Central memory CD8-positive, alpha-beta T cell (primary cell): ENCODE measurements around the gene MYO1F.
"Not testable (repeated sequence)": the region's sequence is repeated elsewhere in the genome, so short reads cannot be mapped to it uniquely, and the experiment has no call there.

Experiments used
- ATAC-seq: fragments of 150-1000 bp; cut with Tn5 transposase; replicated peaks from 2 replicates; pipeline ENCODE4 v1.10.0; 2022; ENCODE audit warnings: mild to moderate bottlenecking, moderate FRiP score, moderate number of reproducible peaks; ENCODE audit not compliant: poor library complexity, severe bottlenecking; ENCODE audit errors: extremely low read depth
- DNase-seq, 2 donors: peaks; one replicate each; pipeline ENCODE4 v3.0.0; 2021; ENCODE audit warnings: low spot score in 2 of 2
- H3K27ac Mint-ChIP-seq: one replicate; pipeline ENCODE4 v1.8.0; 2022; ENCODE audit warnings: low read depth, mild to moderate bottlenecking, moderate library complexity, mixed read lengths
- H3K27me3 Mint-ChIP-seq: one replicate; pipeline ENCODE4 v1.8.0; 2022; ENCODE audit warnings: mixed read lengths
- H3K36me3 Mint-ChIP-seq: one replicate; pipeline ENCODE4 v1.8.0; 2022; ENCODE audit warnings: mild to moderate bottlenecking, moderate library complexity, mixed read lengths; ENCODE audit not compliant: insufficient read depth
- H3K4me1 Mint-ChIP-seq: one replicate; pipeline ENCODE4 v1.8.0; 2022; ENCODE audit warnings: mixed read lengths
- H3K4me3 Mint-ChIP-seq: one replicate; pipeline ENCODE4 v1.8.0; 2022; ENCODE audit warnings: mild to moderate bottlenecking, moderate library complexity, mixed read lengths
- H3K9me3 Mint-ChIP-seq: one replicate; pipeline ENCODE4 v1.8.0; 2022; ENCODE audit warnings: mixed read lengths

The MYO1F gene

DNA sequence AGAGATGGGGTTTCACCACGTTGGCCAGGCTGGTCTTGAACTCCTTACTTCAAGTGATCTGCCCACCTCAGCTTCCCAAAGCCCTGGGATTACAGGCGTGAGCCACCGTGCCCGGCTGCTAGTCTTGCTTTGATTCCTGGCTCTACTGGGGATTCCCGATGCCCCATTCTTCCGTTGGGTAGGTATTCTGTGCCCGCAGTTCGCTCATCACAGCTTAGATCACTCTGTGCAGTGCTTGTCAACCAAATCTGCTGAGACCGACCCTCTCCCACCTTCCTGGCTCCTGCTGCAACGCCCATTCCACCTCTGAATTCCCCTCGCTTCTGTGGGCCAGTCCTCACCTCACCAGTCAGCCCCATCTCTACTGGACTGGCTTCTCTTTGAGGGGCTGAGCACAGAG, 58.7 kb downstream of the MYO1F start:
- peaks cover 48% of the 10 kb centered on the region for H3K4me1 Mint-ChIP-seq
- DNase-seq (no peak), ATAC-seq (no peak)
- no peaks in the 10 kb centered on the region for H3K9me3 Mint-ChIP-seq
- H3K36me3 Mint-ChIP-seq: peaks cover 62% of the 10 kb centered on the region
- no peaks in the 10 kb centered on the region for H3K27me3 Mint-ChIP-seq
- H3K27ac Mint-ChIP-seq: peak overlapping the region; percentile 79
- H3K4me3 Mint-ChIP-seq: peak overlapping the region; percentile 71

DNA sequence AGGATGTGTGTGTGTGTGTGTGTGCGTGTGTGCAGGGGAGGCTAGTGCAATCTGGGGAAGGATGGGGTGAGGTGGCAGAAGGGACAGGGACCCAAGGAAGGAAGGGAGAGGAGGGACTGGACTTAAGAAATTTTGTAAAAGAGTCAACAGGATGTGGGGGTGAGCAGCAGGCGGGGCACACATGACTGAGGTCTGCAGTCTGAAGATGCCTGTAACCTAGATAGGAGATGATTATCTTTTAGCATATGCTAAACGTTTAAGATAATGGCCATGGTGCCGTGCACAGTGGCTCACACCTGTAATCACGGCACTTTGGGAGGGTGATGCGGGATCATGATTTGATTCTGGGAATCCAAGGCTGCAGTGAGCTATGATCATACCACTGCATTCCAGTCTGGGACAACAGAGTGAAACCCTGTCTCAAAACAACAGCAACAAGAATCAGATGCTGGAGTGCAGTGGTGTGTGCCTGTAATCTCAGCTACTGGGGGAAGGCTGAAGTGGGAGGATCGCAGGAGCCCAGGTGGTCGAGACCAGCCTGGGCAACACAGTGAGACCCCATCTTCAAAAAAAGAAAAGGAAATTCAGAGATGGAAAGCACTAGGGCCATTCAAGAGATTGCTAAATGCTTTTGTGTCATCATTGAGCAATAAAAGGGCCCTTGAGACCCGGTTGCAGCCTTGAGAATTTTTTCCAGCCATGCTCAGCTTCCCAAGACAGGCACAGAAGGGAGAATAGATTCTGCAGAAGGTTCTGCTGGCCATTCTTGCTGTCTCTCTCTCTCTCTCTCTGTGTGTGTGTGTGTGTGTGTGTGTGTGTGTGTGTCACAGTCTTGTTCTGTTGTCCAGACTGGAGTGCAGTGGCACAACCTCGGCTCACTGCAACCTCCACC, 59.4 kb downstream of the MYO1F start:
- H3K9me3 Mint-ChIP-seq: no peaks in the 10 kb centered on the region
- H3K36me3 Mint-ChIP-seq: peaks cover 60% of the 10 kb centered on the region
- no peaks in the 10 kb centered on the region for H3K27me3 Mint-ChIP-seq
- ATAC-seq (peak; percentile 52), DNase-seq (peak in 1 of 2 donors; percentile 49)
- peak overlapping the region; percentile 79 for H3K27ac Mint-ChIP-seq
- H3K4me3 Mint-ChIP-seq: peak overlapping the region; percentile 71
- peaks cover 52% of the 10 kb centered on the region for H3K4me1 Mint-ChIP-seq

- Mint-ChIP-seq H3K4me1 (peaks cover 52% of the 10 kb centered on the region), H3K9me3 (no peaks in the 10 kb centered on the region), H3K4me3 (peak overlapping the region; percentile 92), H3K36me3 (peaks cover 43% of the 10 kb centered on the region), H3K27ac (peak overlapping the region; percentile 99), H3K27me3 (no peaks in the 10 kb centered on the region)
- peak; percentile 31 to 46 for DNase-seq
- ATAC-seq: peak; percentile 10
Measured at GRCh38 chr19:8515317-8515716, 61.9 kb downstream of the MYO1F start.

- peak overlapping the region; percentile 92 for H3K4me3 Mint-ChIP-seq
- H3K27me3 Mint-ChIP-seq, ATAC-seq, H3K9me3 Mint-ChIP-seq, DNase-seq: not testable (repeated sequence)
- peaks cover 52% of the 10 kb centered on the region for H3K4me1 Mint-ChIP-seq
- H3K36me3 Mint-ChIP-seq: peaks cover 39% of the 10 kb centered on the region
- peak overlapping the region; percentile 99 for H3K27ac Mint-ChIP-seq
Measured at GRCh38 chr19:8514505-8515009, 62.7 kb downstream of the MYO1F start.

GRCh38 chr19:8513687-8514504, 63.3 kb downstream of the MYO1F start, which contains the start of gene ZNF414:
TSS of gene ZNF414 (minus strand) at chr19:8514167. CDS start at chr19:8514046, 121 bp downstream.
- Mint-ChIP-seq H3K27ac (peak within 1 kb of the TSS; percentile 99), H3K9me3 (no peaks in the 10 kb centered on the region), H3K4me3 (peak within 1 kb of the TSS; percentile 92), H3K36me3 (peaks cover 41% of the 10 kb centered on the region), H3K27me3 (no peaks in the 10 kb centered on the region), H3K4me1 (peaks cover 46% of the 10 kb centered on the region)
- peak; percentile 80 for ATAC-seq
- peak; percentile 95 to 98 for DNase-seq

- Mint-ChIP-seq H3K27me3 (no peaks in the 10 kb centered on the region), H3K36me3 (peaks cover 38% of the 10 kb centered on the region), H3K4me1 (peaks cover 41% of the 10 kb centered on the region), H3K27ac (peak overlapping the region; percentile 99), H3K4me3 (peak overlapping the region; percentile 92), H3K9me3 (no peaks in the 10 kb centered on the region)
- ATAC-seq (no peak), DNase-seq (no peak)
Measured at GRCh38 chr19:8513036-8513686, 64.1 kb downstream of the MYO1F start.

DNA sequence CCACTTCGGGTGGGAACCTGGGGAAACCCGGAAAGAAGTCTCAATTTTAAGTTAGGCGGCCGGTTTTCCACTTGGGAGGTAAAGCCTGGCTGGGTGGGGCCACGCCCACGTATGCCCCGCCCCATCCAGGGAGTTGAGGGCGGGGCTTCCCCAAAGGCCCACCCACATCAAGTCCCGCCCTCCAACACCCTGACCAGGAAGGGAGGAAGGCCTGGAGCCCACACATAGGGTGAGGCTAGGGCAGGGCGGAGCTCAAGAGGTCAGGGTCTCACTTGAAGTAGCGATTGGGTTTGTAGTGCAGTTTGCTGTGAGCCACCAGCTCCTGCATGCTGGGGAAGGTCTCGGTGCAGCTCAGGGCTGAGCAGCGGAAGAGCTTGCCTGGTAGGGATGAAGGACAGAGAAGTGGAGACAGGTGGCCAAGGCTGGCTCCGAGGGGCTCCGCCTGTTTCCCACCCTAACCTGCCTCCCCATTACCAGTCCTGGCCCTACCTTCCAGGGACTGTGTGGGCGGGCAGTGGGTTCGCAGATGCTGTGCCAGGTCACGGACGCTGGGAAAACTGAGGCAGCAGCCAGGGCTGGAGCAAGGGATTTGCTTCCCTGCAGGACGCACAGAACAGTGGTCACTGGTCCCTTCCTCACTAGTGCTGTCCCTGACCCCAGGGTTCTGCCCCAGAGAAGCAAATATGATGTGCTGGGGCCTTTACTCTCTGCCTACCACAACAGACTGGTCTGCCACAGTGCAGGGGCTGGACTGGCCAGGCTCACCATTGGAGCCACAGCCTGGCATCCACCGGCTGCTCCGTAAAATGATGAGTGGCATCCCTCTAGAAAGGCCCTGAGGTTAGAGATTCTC, 64.9 kb downstream of the MYO1F start:
- peak overlapping the region; percentile 29 for H3K27ac Mint-ChIP-seq
- peaks cover 35% of the 10 kb centered on the region for H3K36me3 Mint-ChIP-seq
- H3K4me3 Mint-ChIP-seq: peak overlapping the region; percentile 92
- no peak for DNase-seq
- peaks cover 32% of the 10 kb centered on the region for H3K4me1 Mint-ChIP-seq
- H3K27me3 Mint-ChIP-seq: no peaks in the 10 kb centered on the region
- ATAC-seq: no peak
- no peaks in the 10 kb centered on the region for H3K9me3 Mint-ChIP-seq

- DNase-seq (no peak), ATAC-seq (no peak)
- H3K27me3 Mint-ChIP-seq: no peaks in the 10 kb centered on the region
- peaks cover 35% of the 10 kb centered on the region for H3K36me3 Mint-ChIP-seq
- no peak overlapping the region for H3K4me3 Mint-ChIP-seq
- no peak overlapping the region for H3K27ac Mint-ChIP-seq
- H3K4me1 Mint-ChIP-seq: peaks cover 28% of the 10 kb centered on the region
- no peaks in the 10 kb centered on the region for H3K9me3 Mint-ChIP-seq
Measured at GRCh38 chr19:8511573-8512101, 65.6 kb downstream of the MYO1F start.

GRCh38 chr19:8510589-8511115, 66.6 kb downstream of the MYO1F start:
- DNase-seq (no peak), ATAC-seq (no peak)
- Mint-ChIP-seq H3K27ac (no peak overlapping the region), H3K4me3 (no peak overlapping the region), H3K36me3 (peaks cover 40% of the 10 kb centered on the region), H3K27me3 (no peaks in the 10 kb centered on the region), H3K9me3 (no peaks in the 10 kb centered on the region), H3K4me1 (peaks cover 31% of the 10 kb centered on the region)

GRCh38 chr19:8506402-8506957, 70.8 kb downstream of the MYO1F start:
- H3K27ac Mint-ChIP-seq: peak overlapping the region; percentile 68
- no peaks in the 10 kb centered on the region for H3K27me3 Mint-ChIP-seq
- ATAC-seq (no peak), DNase-seq (no peak)
- no peaks in the 10 kb centered on the region for H3K9me3 Mint-ChIP-seq
- H3K4me1 Mint-ChIP-seq: peaks cover 17% of the 10 kb centered on the region
- H3K36me3 Mint-ChIP-seq: peaks cover 18% of the 10 kb centered on the region
- peak overlapping the region; percentile 90 for H3K4me3 Mint-ChIP-seq
